Activated T-cell treated with anti-CD3 and anti-CD28 coated beads for 48 hours (primary cell): ENCODE measurements around the gene ACY1.

ENCODE experiments used
- DNase-seq: peaks from one replicate; pipeline ENCODE4 v3.0.0-alpha.2; 2020; ENCODE audit warnings: low read depth

Gene ACY1

GRCh38 chr3:52005571-52005986 lies 22.2 kb downstream of the ACY1 start:
- no peak for DNase-seq

- DNase-seq, result no peak
These were observed 22.9 kb downstream of the ACY1 start for GRCh38 chr3:52006017-52006819.

DNA sequence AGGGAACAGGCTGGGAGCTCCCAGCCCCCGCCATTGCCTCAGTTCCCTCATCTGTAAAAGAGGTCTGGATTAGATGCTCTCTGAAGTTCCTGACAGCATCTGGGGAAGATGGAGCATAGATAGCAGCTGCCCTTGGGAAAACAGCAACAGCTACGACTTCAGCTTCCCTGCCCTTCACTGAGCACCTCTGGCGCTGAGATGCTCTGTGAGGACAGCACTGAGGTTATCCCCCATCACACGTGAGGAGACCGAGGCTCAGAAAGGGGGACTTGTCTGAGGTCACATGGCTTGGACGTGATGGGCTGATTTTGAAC lies 23.4 kb downstream of the ACY1 start:
- no peak for DNase-seq

DNA sequence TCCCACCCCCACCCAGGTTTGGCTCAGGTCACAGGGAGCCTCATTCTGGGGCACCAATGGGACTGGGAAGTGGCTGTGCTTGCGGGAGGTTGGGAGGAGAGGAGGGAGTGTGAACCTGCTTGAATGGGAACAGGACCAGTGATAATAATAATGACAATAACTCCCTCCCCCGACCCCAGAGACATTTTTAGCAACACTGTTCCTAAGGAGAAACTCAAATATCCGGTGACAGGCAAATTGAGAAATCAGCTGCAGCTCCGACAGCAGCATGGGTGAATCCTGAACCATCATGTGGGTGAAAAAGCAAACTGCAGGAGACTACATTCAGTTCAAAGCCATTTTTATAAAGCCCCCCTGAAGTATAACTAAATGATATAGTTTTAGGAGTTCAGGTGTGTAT lies 24.0 kb downstream of the ACY1 start:
- DNase-seq, result no peak

GRCh38 chr3:52010431-52010830 lies 27.1 kb downstream of the ACY1 start:
- DNase-seq, result no peak

DNA sequence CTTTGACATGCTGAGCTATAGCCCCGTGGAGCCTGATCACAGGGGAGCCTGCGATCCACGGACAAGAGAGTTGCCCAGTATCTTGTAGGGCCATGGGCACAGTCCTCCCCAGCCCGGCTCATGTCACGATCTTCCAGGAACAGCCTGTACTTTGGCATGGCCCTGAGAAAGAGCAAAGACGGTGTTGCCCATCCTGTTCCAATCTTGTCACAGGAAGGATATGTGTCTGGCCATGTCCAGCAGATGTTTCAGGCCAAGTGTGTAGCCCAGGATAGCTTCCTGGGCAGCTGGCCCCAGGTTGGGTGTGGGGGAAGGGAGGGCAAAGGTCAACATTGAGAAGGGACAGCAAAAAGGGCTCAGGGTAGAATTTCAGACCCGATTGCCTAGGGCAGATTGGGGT lies 29.4 kb downstream of the ACY1 start:
- no peak for DNase-seq

- DNase-seq, result no peak
These were observed 30.7 kb downstream of the ACY1 start for GRCh38 chr3:52013802-52014598.

GRCh38 chr3:52014613-52015012 lies 31.3 kb downstream of the ACY1 start:
- no peak for DNase-seq

- DNase-seq, result no peak
These were observed 32.3 kb downstream of the ACY1 start for GRCh38 chr3:52015438-52016228.

DNA sequence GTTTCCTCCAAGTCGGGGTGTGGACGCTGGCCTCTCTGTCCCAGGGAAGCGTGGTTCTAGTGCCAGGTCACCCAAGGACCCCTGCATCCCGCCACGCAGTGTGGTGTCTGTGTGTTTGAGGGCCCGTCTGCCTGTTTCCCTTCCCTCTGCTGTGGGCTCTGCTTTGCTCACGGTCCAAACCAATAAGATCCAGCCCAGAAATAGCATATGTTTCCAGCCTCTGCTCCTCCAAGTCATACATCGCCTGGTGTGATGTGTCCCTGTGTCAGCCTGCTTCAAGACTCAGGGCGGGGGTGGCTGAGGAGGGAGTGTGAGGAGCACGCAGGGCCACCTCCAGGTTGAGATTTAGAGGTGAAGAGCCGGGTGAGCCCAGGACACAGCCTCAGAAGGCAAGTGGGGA lies 34.3 kb downstream of the ACY1 start:
- DNase-seq, result no peak

DNA sequence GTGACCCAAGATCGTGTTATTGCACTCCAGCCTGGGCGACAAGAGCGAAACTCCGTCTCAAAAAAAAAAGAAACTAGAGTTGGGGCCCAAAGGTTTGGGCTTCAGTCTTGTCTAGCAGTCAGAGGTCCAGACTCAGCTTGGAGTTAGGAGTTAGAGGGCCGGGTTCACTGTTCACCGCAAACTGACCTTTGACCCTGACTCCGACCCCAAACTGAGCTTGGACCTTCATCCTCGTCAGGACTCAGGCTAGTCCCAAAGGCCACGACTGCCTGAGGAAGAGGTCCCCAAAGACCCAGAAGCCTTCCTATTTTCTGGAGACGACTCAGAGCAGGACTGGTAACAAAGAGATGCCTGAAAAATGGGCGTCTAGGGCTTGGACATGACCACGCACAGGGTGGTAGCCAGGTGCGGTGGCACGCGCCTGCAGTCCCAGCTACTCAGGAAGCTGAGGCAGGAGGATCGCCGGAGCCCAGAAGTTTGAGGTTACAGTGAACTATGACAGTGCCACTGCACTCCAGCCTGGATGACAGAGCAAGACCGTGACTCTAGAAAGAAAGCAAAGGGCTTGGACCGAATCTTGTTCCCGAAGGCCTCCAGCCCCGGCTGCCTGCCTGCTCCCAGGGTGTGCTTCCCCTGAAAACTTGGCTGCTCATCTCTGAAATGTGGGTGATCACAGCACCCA lies 35.1 kb downstream of the ACY1 start:
- DNase-seq, result no peak

GRCh38 chr3:52019352-52020080 lies 36.2 kb downstream of the ACY1 start:
- DNase-seq, result no peak

- DNase-seq, result no peak
These were observed 37.5 kb downstream of the ACY1 start for GRCh38 chr3:52020796-52021195.

DNA sequence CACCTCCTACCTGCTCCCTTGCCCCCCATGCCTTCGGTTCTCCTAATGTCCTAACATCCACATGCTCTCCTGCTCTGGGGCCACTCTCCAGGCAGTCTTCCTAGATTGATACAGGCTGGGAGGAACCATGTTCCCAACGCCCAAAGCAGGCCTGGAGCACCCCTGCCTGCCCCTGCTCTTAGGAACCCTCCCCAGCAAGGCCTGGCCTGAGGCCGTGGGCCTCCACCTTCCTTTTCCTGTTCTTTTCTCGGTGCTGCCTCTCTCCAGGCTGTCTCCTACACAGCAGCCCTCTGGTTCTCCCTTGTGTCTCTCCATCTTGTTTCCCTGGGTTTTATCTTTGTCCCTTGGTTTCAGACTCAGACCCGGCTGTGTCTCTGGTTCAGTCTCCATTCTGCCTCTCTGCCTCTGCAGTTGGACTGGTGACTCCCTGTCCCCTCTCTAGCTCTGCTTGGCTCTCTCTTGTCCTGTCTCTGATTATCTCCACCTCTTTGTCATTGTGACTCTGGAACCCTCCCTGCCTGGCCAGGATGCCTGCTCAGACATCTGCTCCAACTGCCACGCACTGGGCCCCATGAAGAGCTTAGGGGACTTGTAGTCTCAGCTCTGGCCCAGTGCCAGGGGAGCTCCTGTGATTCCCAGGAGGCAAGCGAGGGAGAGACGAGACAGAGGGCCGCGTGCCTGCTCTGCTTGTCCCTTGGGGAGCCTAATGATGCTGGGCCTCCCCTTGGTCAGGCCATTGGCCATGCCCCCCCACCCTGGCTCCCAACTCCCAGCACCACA lies 38.3 kb downstream of the ACY1 start:
- DNase-seq, result no peak

DNA sequence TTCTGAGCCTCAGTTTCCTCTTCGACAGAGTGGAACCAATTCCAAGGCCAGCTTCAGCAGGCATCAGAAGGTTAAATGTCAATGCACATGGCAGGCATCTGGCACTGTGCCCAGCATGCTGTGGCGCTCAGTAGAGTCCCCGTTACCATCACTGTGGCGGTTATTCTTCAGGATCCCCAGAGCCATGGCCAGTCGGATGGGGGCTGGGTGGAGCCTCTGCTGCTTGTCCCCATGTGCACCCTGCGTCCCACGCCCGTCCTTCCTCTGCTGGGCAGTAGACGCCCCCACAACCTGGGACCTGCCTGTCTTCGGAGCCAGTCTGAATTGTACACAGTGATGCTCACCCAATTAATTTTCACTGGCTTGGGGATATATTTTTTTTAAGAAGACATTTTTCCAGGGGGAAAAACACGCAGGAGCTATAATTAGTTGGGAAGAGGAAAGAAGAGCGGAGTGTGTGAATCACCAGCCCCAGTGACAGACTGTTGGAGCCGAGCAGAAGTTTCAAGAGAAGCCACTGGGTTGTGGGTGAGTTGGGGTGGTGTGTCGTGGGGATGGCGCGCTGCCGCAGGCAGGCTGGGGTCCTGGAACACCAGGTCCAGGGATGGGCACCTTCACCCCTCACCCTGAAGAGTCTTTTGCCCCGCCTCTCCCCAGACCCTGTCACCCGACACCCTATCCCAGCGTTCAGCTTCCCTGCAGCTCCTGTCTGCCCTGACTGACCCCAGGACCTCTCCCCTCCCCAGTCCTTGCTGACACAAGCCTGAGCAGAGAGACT lies 39.2 kb downstream of the ACY1 start:
- no peak for DNase-seq

GRCh38 chr3:52023101-52023770 lies 39.9 kb downstream of the ACY1 start:
- DNase-seq, result no peak

DNA sequence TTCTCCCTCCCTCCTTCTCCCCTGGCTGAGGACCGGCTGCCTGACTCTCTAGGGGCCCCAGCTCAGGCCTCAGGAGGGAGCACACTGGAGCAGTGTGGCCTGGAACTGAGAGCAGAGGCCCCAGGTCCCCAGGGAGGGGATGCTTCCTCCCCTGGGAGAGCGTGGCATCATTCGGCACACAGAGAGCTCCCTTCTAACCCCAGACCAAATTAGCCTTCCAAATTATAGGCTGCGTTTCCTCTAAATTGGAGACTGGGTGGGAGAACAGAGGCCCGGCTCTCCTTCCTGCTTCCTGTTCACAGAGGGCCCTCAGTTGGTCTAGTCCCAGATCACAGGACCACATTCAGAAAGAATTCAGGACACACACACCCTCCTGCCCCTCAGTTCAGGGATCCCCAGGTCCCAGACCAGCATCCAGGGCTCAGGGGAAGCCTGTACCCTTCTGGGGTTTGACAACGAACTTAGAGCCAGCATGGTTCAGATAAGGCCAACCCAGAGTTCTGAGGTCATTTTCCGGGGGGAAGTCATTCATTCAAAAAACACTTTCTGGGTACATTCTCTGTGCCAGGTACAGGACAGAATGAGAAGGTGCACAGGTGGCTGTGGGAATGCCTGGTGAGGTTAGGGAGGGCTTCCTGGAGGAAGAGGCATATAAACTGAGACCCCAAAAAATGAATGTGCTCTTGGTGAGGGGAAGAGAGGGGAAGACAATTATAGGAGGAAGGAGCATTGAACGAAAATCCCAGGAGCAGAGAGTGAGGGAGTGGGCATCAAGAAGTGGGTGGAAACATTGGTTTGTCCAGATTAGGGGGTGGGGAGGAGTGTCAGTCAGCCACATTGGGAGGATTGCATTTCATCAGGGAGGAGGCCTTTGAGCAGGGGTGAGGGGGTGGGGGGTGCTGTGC lies 40.8 kb downstream of the ACY1 start:
- no peak for DNase-seq

- no peak for DNase-seq
These were observed 41.6 kb downstream of the ACY1 start for GRCh38 chr3:52024765-52025452.
